Right hindlimb (tissue), 1 donor: Measurements from ENCODE around the gene BMPR1A.

Experiments used
- DNase-seq: peaks from one replicate; pipeline ENCODE4 v3.0.0-alpha.2; 2018

The BMPR1A gene

DNA sequence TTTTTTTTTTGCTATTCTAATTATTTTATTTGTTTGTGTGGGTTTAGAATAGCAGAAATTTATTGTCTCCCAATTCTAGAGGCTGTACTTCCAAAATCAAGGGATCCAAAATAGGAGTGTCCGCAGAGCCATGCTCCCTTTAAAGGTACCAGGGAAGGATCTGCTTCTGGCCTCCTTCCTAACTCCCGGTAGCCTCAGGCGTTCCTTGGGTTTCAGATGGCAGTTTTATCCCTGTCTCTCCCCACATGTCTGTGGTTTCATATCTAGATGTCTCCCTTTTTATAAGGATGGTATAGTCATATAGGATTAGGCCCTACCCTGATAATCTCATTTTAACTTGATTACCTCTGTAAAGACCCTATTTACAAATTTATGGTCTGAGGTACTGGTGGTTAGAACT is 48.4 kb downstream of the BMPR1A start:
- DNase-seq = no peak

DNA sequence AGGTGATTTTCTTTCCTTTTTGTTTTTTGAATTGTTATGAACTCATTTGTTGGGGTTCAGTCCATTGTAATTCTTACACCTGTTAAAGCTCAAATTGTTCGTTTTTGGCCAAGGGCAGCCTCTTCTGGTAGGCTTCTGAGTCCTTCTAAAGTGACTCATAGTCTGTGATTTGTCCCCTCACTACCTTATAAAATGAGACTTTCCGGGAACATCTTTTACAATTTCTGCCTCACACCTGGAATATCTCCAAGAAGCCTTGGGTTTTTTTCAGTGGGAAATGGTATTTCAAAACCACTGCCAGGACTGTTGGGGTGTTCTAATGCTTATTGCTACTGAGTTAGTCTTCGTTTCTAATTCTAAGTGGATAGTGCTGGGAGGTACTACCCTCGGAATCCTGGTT is 56.7 kb downstream of the BMPR1A start:
- DNase-seq = no peak

DNA sequence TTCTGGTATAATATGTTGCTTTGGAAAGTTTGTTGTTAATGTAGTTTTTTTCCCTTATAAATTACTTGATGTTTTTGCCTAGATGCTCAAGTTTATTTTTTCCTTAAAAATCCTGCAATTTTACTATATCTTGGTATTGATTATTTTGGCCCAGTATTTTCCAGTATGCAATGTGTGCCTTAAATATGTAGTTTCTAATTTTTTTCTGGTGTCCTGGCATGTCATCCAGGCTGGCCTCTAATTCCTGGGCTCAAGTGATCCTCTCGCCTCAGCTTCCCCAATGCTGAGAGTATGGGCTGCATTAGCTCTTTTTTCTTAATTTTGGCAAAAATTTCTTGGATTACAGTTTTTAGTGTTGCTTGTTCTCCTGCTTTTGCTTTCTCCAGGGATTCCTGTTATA is 57.6 kb downstream of the BMPR1A start:
- DNase-seq = no peak

DNA sequence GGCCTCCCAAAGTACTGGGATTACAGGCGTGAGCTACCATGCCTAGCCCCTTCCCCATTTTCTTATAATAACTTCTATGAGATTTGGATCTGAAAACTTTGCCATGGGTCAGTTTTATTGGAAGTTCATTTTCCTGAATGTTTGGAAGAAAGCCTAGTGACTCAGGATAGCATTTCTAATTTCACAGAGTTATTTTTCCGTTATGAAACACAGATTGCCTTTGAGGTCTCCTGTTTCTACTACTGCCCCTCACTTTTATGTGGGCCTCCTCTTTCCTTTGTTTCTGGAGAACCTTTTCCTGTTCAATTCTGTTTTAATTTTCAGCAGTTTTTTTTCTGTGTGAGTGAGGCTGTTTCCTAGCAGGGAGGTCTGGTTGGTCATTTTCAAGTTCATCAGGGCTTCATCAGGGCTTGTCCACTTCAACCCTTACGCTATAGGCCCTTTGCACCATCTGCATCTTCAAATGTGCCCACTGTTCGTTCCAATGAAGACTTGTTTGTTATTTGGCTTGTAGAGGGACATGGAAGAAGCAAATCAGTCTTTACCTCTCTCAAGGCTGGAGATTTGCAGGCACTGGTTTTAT is 58.7 kb downstream of the BMPR1A start:
- DNase-seq = no peak

DNA sequence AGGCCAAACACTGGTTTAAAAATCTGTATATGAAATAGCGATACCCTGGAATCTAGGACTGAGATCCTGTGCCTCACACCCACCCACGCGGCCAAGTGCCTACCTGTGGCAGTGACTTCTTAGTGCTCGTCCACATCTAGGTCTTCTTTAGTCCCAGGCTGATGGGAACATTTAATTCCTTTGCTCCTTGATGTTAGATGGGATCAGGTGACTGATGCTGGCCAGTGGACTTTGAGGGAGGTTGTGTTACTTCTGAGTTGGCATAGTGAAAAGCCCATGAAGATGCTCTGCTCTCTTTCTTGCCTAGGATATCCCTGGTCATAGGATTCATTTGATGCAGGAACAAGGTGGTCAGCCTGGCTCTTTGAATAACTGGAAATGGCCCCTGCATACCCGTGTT is 59.2 kb downstream of the BMPR1A start:
- no peak for DNase-seq

DNA sequence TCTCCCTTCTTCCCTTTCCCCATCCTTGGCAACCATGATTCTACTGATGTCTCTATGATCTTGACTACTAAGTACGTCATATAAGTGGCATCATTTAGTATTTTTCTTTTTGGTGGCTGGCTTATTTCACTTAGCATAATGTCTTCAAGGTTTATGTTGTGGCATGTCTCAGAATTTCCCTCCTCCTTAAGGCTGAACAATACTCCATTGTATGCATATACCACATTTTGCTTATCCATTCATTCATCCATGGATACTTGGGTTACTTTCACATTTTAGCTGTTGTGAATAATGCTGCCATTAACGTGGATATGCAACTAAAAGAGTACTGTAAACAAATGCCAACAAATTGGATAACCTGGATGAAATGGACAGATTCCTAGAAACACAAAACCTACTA is 60.8 kb downstream of the BMPR1A start:
- no peak for DNase-seq

DNA sequence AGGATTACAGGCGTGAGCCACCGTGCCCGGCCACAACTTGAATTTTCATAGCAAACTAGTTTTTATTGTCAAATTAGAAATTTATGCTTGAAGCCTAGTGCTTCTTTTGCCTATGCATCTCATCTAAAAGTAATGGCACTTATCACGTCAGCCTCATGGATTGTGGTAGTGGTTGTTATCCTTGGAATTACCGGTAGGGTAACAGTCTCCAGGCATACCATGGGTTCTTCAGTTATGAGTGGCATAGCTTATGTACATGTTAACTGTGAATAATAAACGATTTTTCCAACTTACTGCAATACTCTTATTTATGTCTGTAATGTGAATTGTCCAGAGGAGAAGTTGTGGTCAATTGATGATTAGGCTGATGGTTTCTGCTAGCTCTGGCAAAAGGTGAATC is 63.1 kb downstream of the BMPR1A start:
- DNase-seq = no peak

DNA sequence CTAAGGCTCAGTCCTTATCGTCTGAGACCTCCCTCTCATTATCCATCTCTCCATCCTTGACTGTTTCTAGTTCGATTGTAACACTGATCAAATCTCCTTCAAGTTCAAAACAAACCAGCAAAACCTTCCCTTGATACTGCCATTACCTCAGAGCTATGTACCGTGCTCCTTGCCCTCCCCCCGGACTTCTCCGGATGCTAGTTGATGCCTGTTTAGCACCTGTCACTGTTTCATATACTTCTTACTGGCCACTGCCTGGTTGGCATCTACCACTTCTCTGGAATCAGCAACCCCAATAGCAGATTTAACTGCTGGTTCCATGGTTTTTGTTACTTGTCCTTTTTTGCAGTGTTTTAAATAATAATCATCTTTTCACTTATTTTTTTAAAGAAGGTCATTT is 64.1 kb downstream of the BMPR1A start:
- DNase-seq = no peak

DNA sequence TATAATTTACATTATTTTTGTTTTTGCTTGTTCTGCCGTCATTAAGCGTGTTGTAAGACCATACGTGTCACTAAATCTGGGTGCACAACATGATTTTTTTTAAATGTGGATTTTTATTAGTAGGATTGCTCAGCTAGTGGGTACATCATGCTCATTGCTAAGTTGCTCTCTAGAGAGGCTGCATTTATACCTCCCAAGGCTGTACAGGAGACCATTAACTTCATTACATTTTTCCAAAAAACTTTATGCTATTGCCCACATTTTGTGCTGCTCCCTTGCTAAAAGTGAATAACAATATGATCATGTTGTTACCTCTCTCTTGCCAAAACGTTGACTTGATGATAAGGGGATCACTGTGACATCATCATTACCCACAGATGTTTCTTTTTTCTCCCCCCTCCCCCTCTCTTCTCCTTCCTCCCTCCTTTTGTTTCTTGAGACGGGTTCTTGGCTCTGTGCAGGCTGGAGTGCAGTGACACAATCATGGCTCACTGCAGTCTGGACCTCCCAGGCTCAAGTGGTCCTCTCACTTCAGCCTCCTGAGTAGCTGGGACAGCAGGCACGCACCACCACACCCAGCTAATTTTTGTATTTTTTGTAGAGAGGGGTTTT is 65.1 kb downstream of the BMPR1A start:
- no peak for DNase-seq

DNA sequence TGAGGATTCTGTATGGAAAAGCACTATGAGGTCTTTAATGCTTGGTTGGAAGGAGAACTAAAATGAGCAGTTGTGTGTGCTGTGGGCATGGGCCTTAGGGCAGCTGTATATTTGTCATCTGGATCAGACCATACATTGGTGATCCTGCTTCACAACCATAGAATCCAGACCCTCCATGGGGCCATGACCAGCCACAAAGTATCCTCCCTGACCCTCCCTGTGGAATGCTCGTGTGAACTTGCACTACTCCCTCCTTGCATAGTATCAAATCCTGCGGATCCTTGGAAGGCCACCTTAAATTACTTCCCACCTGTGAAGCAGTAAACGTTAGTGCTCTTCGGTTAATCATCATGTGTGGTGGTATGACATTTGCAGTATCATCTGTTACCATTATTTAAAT is 67.1 kb downstream of the BMPR1A start:
- no peak for DNase-seq

DNA sequence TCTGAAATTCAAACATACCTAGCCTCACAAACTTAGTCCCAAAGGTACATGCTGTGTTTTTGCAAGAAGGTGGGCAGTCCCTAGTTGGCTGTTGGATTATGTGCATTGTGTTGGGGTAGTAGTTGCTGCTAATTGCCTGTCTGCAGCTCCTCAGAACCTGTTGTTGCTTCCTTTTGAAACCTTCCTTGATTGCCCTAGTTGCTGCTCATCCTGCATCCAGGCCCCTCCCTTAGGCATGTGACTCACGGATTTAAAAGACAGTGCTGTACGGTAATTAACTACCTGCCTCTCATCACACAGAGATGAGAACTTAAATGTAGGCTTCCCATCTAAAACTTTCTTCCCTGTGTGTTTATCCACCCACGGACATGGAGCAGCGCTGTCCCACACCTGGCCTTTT is 67.7 kb downstream of the BMPR1A start:
- DNase-seq = no peak

DNA sequence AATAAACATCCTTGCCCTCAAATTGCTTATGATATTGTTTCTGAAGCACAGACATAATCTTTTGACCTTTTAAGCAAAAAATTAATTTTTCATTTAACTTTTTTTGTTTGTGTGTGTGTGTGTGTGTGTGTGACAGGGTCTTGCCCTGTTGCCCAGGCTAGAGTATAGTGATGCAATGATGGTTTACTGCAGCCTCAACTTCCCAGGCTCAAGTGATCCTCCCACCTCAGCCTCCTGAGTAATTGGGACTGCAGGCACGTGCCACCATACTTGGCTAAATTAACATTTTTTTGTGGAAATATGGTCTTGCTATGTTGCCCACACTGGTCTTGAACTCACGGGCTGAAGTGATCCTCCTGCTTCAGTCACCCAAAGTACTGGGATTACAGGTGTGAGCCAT is 68.9 kb downstream of the BMPR1A start:
- DNase-seq = no peak

DNA sequence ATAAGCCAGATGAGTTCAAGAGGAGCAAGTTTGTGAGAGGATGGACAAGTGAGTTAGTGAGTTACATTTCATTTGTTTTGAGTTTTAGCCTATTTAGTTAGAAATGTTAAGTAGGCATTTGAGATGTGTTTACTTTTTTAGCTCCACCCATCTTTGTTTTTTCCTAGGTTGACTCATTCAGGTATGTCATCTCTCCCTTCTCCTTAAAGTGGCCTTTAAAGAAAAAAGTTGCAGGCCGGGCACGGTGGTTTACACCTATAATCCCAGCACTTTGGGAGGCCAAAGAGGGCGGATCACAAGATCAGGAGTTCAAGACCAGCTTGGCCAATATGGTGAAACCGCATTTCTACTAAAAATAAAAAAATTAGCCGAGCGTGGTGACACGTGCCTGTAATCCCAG is 71.2 kb downstream of the BMPR1A start:
- no peak for DNase-seq

DNA sequence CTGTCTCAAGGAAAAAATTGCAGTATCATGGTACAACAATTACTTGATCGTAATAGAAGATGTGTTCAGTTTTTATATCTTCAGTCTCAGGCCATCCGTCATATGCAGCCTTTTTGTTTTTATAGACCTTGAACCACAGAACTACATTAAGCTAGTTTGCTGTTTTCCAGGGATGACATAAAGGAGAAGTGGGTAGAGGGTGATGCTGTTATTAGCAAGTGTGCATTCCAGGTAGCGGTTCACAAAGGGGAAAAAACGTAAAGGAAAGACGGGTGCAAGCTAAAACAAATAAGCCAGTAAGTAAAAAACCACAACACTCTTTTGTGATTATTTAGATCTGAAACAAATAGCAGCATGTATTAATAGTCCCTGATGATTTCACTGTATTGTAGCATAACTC is 71.7 kb downstream of the BMPR1A start:
- no peak for DNase-seq

DNA sequence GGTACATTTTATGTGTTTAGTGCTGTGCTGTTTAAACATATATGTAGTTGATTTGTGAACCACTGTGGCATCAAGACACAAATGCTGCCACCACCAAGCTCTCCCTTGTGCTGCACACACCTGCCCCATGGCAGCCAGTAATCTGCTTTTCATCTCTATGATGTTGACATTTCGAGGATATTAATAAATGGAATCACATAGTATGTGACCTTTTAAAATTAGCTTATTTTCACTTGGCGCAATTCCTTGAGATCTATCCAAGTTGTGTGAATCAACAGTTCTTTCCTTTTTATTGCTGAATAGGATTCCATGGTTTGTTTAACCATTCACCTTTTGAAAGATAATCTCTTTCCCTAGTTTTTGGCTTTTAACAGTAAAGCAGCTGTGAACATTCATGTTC is 73.1 kb downstream of the BMPR1A start:
- no peak for DNase-seq

DNA sequence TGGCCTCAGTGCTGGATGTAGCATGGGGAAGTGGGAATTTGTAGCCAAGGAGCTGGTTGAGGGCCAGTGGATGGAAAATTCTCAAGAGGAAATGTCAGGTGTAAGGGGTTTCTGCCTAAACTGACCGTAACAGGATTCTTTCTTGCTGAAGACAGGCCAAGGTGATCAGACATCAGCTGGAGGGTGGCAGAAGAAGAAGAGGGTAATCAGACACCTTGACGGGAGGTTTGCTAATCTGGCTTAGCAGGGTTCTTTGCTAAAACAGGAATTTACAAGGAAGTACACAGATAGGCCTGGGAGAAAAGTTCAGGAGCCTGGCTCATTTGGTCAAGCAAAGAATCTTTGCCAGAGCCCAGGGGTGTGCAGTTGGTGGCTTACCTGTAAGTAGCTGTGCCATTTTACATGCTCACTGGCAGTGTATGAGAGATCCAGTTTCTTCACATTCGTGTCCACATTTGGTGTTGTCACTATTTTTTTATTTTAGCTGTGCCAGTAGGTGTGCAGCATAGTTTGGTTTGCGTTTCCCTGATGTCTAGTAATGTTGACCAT is 73.7 kb downstream of the BMPR1A start:
- no peak for DNase-seq

DNA sequence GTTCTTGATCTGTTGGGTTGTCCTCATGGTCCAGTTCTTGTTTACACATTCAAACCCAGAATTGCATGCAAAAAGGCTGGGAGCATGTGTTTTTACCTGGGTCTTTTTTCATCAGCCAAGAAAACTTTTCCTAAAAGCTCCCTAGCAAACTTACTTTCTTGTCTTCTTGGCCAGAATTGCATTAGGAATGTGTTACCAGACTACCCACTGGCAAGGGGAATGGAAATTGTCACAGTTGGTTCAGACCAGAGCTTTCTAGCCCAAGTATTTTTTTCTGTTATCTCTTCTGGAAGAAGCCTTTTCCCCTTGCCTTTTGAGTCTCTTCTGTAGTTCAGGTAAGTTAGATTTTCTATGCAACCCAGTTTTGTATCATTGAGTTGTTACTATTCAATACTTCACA is 77.5 kb downstream of the BMPR1A start:
- DNase-seq = no peak

DNA sequence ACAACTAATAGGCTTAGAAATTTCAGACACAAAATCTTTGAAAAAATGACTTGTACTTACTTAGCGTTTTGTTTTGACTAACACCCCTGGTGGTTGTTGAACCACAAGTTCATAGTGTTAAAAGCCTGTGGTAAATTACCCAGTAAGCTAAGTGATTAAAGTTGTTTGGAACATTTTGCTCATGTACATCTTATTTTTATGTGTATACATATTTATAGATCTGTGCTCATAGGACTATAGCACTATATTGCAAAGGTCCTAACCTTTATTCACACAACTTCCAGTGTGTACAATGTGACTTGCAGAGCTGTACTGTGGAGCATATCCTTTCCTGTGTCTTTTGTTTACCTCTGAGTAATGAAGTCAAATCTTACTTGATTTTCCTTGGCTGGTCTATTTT is 79.6 kb downstream of the BMPR1A start:
- DNase-seq = no peak

DNA sequence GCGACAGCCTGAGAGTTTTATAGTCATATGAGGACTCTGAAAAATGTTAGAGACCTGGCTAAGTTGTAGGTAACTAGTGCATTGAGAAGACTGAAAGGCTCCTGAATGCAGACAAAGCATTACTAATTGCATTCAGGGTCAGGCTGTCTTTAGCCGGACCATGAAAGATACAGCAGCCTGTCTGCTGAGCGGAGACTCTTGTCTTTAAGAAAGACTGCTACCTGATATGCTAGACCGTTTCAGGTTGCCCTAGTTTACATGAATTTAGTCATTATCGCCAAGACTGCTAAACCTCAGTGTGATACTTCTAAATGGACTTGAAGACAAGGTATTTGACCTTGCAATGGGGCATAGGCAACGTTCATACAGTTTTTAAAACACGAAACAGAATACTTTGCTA is 81.2 kb downstream of the BMPR1A start:
- DNase-seq = no peak

DNA sequence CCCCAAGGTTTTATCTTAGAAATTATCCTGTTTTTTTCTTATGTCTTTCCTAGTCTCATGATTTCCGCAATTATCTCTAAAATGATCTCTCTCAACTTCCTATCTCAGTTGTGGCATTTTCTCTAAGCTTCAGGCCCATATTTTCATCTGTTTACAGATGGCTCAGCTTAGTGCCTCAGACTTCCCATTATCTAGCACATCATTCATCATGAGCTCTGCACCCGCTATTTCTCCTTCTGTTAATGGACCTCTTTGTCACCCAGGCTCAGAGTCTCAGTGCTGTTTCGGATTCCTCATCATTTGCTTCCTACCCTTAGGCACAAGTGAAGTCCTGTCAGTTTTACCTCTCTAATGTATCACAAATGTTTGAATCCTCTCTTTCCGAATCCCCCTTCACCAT is 84.1 kb downstream of the BMPR1A start:
- no peak for DNase-seq

DNA sequence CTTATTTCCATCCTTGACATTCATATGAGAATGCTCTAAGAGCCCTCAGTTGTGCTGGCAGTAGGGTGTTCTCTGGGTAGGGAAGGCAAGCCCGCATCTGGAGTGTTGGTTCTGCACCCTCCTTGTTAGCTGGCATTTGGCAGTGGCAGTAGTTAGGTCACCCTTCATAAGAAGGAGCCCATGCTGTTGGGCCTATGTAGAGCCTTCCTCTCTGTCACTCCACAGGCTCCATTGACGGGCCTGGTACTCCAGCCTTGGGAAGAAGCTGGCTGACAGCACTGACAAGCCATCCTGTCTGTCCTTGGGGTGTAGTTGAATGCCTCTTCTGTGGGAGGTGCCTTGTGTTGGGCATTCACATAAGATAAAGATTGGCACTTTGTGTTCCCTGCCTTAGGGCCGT is 89.7 kb downstream of the BMPR1A start:
- DNase-seq = no peak

DNA sequence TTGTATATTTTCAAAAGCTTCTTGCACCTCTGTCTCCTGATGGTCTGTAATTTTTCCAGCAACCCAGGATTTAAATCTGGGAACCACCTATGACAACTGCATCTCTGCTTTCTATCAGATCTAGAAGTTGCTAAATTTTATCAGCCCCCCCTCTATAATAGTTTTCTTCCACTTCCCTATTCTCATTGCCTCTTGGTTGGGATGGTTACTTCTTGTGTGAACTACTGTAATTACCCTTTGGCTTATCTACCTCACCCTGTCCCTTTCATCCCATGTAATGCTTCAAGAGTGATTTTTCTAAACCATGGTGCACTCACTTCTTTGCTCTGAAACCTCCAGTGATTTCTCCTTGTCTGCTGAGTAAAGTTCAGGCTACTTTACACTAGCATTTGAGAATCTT is 92.3 kb downstream of the BMPR1A start:
- no peak for DNase-seq

DNA sequence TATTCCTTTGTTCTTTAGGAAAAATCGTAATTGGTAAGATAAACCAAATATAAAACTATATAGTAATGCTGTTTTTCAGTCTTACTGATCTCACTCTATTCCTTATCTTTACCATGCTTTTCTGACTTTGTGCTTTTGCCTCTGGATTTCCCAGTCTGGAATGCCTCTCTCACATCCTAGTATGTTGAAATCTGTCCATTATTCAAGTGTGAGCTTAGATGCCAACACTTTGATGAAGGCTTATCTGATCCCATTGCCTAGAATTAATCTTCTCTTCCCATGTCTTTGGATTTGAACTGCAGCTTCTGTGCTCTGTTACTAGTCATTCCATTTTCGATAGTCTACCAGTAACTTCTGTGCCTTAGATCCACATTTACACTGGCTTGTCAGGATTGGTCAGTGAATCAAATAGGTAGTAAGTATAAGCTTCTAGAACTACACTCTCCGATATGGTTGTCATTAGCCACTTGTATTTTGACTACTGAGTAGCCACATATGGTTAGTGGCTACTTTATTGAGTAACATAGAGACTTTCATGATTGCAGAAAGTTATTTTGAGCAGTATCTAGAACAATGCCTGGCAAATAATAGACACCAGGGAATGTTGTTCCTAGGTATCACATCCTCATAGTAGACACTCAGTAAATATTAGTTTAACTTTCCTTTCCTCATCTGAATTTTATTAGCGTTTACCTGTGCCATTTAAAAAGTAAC is 92.9 kb downstream of the BMPR1A start:
- no peak for DNase-seq

DNA sequence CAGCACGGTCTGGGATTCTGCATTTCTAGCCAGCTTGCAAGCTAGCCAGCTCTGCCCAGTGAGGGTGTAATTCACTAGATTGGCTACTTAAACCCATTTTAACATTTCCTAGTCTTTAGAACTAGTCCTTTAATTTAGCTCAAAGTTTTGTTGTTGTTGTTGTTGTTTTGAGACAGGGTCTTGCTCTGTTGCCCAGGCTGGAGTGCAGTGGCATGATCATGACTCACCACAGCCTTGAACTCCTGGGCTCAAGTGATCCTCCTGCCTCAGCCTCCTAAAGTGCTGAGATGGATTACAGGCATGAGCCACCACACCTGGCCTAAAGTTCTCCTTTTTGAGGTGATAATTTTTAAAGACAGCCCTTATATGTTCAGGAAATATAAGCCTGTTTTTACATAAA is 94.1 kb downstream of the BMPR1A start:
- no peak for DNase-seq
